Activated CD4-positive, CD25-positive, alpha-beta regulatory T cell treated with anti-CD3 and anti-CD28 coated beads, Interleukin-2, amount 50 U/mL, for 72 hours (primary cell): ENCODE results near the gene FKBP14.

Experiments used
- DNase-seq: peaks from one replicate; pipeline ENCODE4 v3.0.0; 2021

FKBP14 gene

GRCh38 chr7:30032310-30033125 lies 6.0 kb upstream of the FKBP14 start:
- DNase-seq: no peak

- no peak for DNase-seq
These were observed 3.2 kb upstream of the FKBP14 start for GRCh38 chr7:30029696-30030095.

GRCh38 chr7:30028749-30029635 lies 2.5 kb upstream of the FKBP14 start:
- DNase-seq: no peak

- DNase-seq: peak; percentile 90
These were observed 1.8 kb upstream of the FKBP14 start, which contains the start of gene PLEKHA8 for GRCh38 chr7:30028216-30028748. Gene PLEKHA8, plus strand, starts transcription at chr7:30028412. Its CDS starts 351 bp downstream, at chr7:30028763.

GRCh38 chr7:30027740-30028215 lies 1.3 kb upstream of the FKBP14 start:
- DNase-seq: no peak

- DNase-seq: no peak
These were observed 559 bp upstream of the FKBP14 start for GRCh38 chr7:30027065-30027456.

DNA sequence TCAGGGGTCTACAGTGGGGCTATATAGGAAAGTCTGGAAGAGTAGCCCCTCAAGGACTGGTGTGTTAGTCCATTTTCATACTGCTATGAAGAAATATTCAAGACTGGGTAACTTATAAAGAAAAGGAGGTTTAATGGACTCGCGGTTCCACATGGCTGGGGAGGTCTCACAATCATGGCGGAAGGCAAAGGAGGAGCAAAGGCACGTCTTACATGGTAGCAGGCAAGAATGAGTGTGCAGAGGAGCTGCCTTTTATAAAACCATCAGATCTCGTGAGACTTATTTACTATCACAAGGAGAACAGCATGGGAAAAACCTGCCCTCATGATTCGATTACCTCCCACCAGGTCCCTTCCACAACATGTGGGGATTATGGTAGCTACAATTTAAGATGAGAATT lies 3.0 kb downstream of the FKBP14 start:
- DNase-seq: no peak

GRCh38 chr7:30022991-30023390 lies 3.5 kb downstream of the FKBP14 start:
- no peak for DNase-seq

- no peak for DNase-seq
These were observed 6.0 kb downstream of the FKBP14 start for GRCh38 chr7:30020535-30020934.

DNA sequence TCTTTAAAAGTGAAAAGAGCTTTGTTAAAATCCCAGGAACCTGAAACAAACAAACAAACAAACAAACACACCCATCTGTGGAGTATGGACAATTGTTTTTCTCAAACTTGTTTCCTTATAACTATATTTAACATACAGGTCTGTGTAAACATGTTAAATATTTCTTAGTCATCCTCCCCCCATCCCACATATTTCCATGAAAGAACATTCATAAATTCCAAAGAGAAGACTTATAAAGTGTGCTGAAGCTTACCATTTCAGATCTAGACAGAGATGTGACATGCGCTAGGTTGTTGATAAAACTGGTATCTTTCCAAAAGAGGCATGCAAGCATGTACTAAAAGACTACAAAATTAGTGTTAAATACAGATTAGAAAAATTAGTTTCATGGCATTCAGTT lies 6.5 kb downstream of the FKBP14 start:
- no peak for DNase-seq

GRCh38 chr7:30019387-30019786 lies 7.1 kb downstream of the FKBP14 start:
- no peak for DNase-seq

GRCh38 chr7:30018451-30018850 lies 8.1 kb downstream of the FKBP14 start:
- no peak for DNase-seq

DNA sequence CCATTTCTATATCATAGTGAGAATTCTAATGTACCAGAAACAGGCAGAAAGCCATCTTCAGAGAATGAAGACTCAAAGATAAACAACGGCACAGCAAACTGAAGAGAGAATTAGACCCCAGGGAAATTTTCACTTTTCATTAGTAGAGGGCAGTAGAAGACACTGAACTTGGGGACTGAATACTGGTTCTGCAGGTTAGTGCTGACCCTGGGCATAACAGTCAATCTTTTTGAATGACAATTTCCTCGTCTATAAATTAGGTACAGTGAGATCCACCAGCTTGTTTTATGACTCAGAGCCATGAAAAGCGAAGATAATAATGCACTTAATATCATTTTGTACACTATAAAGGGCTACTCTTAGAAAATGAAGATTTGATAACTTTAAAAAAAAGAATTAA lies 13.7 kb downstream of the FKBP14 start:
- no peak for DNase-seq

- no peak for DNase-seq
These were observed 16.5 kb downstream of the FKBP14 start for GRCh38 chr7:30010021-30010420.

GRCh38 chr7:30005464-30005863 lies 21.0 kb downstream of the FKBP14 start:
- DNase-seq: no peak

DNA sequence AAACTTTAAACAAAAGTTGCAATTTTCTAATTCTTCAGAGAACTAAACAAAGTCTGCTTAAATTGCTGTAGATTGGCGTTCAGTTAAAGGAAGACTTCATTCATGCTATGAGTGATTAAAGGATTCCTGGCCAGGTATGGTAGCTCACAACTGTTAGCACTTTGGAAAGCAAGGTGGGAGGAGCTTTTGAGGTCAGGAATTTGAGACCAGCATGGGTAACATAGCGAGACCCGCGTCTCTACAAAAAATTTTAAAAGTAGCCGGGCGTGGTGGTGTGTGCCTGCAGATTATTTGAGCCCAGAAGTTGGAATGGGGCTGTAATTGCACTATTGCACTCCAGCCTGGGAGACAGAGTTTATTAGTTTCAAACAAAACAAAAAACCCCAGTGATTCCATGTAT lies 23.4 kb downstream of the FKBP14 start:
- no peak for DNase-seq

GRCh38 chr7:30001998-30002397 lies 24.5 kb downstream of the FKBP14 start:
- DNase-seq: no peak

DNA sequence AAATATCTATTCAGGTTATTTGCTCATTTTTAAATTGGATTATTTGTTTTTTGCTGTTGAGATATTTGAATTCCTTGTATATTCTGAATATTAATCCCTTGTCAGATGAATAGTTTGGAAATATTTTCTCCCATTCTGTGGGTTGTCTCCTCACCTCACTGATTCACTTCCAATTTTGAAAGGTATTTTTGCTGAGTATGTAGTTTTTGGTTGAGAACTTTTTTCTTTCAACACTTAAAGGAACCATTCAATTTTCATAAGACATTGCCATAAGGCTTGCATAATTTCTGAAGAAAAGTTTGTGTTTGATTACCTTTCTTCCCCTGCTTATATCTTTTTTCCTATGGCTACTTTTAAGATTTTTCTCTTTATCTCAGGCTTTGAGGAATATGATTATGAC lies 28.0 kb downstream of the FKBP14 start:
- DNase-seq: no peak

- DNase-seq: no peak
These were observed 30.2 kb downstream of the FKBP14 start for GRCh38 chr7:29996321-29996720.

GRCh38 chr7:29995652-29996051 lies 30.9 kb downstream of the FKBP14 start:
- DNase-seq: no peak

DNA sequence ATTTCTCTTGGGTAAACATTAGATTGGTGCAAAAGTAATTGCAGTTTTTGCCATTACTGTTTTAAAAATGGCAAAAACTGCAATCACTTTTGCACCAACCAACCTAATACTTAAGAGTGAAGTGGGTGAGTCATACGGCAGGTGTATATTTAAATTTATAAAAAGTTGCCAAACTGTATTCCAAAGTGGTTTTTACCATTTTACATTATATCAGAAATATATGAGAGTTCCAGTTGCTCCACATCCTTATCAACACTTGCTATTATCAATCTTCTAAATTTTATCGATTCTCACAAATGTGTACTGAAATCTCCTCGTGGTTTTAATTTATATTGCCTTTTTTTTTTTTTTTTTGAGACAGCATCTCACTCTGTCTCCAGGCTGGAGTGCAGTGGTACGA lies 33.4 kb downstream of the FKBP14 start:
- no peak for DNase-seq

- DNase-seq: no peak
These were observed 34.6 kb downstream of the FKBP14 start for GRCh38 chr7:29991937-29992336.

GRCh38 chr7:29990931-29991330 lies 35.6 kb downstream of the FKBP14 start:
- DNase-seq: no peak
